ENCODE measurements around the gene RCL1.
"Not testable (repeated sequence)": the region's sequence is repeated elsewhere in the genome, so short reads cannot be mapped to it uniquely, and the experiment has no call there.

Gene RCL1

GRCh38 chr9:4784403-4784802, 8.3 kb upstream of the RCL1 start:
- DNase-seq, result no peak

DNA sequence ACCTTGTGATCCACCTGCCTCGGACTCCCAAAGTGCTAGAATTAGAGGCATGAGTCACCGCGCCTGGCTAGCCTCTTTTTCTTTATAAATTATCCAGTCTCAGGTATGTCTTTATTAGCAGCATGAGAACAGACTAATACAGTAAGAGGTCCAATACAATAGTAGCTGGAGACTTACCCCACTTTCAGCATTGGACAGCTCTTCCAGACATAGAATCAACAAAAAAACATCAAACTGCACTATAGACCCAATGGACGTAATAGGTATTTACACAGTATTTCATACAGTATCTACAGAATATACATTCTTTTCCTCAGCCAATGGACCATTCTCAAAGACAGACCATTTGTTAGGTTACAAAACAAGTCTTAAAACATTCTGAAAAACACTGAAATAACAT, 6.1 kb upstream of the RCL1 start:
- DNase-seq, result no peak

- no peak for DNase-seq
These were observed 4.9 kb upstream of the RCL1 start for GRCh38 chr9:4787876-4788275.

GRCh38 chr9:4788703-4789102, 4.0 kb upstream of the RCL1 start:
- DNase-seq, result no peak

DNA sequence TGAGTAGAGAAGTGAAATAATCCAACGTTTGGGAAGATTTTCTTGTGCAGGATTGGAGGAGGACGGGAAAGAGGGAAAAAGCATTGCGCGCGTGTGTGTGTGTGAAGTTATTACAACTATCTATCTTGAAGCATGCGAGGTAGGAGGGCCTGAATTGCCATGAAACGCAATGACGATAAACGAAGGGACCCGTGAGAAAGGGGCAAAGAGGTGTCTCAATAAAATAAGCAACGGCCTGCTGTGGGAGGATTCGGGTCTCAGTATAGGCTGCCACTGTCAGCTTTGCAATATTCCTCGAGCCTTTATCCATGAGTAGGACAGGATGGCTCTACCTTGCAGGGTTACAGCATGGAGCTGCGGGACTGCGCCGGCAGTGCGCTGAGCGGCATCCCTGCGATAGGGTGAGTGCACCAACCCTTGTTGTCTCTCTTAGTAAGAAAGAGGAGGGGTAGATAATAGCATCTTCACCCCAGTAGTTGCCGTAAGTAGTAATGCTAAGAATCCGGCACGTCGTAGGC, 631 bp upstream of the RCL1 start:
- DNase-seq, result peak; percentile 59

- DNase-seq, result no peak
These were observed 983 bp downstream of the RCL1 start for GRCh38 chr9:4793459-4794395.

DNA sequence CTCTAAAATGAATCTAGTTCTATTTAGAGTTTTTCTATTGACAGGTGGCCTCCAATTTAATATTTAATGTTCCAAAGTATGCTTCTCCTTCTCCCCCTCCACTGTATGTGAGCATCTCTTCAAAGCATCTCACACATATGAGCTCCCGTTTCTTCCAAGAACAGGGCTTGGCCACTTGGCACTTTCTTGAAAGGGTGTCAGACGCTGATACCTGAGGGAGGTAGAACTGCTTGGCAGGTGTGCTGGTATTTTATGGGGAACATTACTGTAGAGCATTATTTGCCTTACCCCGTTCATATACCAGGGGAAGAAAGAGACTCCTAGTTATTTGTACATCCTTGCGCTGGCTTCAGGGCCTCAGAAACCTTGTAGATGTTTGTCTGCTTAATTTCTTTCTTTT, 1.9 kb downstream of the RCL1 start:
- DNase-seq, result no peak

- DNase-seq, result not testable (repeated sequence)
These were observed 2.4 kb downstream of the RCL1 start for GRCh38 chr9:4795108-4795507.

DNA sequence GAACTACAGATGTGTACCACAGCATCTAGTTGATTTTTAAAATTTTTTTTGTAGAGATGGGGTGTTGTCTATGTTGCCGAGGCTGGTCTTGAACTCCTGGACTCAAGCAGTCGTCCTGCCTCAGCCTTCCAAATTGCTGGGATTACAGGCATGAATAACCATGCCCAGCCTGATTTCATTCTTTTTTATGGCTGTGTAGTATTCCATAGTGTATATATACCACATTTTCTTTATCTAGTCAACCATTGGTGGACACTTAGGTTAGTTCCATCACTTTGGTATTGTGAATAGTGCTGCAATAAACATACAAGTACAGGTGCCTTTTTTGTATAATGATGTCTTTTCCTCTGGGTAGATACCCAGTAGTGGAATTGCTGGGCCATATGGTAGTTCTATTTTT, 3.8 kb downstream of the RCL1 start:
- DNase-seq, result no peak

DNA sequence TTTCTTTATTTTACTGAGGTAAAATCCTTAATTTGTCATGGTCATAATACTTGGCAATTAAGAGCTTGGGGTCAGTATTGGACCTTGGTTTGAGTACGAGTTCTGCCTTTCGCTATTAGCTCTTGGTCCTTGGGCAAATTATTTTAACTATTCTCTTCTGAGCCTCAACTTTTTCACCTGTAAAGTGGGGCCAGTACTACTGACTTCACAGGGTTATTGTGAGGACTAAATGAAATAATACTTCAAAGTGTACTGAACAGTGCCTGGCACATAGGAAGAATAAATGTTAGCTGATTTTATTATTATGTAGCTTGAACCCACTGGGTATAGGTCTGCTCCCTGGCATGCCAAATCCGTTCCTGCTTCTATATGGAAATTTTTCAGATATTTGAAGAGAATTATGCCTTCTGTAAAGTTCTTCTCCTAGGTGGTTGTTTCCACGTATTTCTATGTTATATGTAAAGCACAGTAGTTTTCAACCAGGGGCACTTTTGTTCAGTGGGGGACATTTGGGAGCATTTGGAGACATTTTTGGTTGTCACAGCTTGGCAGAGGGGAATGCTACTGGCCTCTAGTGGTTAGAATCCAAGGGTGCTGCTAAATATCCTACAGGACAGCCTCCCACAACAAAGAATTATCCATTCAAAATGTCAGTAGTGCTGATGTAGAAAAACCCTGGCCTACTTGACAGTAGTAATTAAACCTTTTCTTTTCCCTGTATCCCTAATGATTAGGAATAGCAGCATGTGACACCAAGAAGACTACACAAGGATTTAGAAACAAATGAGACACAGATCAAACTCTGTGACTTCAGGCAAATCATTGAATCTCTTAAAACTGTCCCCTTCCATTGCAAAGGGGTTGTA, 4.5 kb downstream of the RCL1 start:
- peak; percentile 79 for DNase-seq

GRCh38 chr9:4797854-4798150, 5.1 kb downstream of the RCL1 start:
- peak; percentile 53 for DNase-seq

DNA sequence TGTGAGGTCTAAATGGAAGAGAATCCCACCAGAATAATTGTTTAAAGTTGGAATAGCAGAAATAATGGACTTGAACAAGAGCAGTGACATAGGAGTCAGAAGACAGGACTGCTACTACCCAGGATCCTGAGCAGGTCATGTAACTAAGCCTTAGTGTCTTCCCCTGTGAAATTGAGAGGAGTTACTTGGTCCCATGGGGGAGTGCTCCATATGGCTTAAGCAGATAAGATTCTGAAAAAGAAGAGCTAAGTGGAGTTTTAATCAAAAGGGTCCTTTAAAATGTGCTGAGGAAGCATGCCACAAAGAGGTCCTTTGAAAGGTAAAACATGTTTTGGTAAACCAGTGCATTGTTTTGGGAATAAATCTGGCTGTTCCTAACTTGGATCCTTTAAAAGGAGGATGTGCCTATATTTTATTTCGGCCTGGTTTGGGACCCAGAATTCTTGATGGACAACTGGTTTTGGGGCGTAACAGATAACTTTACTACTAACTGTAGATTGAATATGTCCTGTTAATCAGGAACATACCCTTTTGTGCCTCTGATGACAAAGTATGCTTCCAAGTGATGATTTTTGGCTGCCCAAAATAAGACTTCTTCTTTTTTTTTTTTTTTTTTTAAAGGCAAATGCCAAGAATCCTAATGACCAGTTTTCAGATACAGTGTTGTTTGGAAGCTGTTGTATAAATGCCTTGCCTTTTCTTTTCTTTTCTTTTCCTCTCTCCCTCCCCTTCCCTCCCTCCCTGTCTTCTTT, 5.7 kb downstream of the RCL1 start:
- DNase-seq, result peak; percentile 93

GRCh38 chr9:4799033-4799430, 6.3 kb downstream of the RCL1 start:
- DNase-seq, result no peak

GRCh38 chr9:4799775-4800174, 7.0 kb downstream of the RCL1 start:
- peak; percentile 94 for DNase-seq

DNA sequence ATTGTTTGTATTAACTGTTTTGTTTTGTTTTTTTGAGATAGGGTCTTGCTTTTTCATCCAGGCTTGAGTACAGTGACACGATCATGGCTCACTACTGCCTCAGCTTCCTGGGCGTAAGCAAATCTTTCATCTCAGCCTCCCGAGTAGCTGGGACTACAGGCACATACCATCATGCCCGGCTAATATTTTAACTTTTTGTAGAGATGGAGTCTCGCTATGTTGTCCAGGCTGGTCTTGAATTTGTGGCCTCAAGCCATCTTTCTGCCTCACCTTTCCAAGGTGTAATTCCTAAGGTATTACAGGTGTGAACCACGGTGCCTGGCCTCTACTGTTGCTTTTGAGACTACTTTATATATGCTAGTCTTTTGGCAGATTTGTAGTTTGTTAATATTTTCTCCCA, 8.4 kb downstream of the RCL1 start:
- no peak for DNase-seq

DNA sequence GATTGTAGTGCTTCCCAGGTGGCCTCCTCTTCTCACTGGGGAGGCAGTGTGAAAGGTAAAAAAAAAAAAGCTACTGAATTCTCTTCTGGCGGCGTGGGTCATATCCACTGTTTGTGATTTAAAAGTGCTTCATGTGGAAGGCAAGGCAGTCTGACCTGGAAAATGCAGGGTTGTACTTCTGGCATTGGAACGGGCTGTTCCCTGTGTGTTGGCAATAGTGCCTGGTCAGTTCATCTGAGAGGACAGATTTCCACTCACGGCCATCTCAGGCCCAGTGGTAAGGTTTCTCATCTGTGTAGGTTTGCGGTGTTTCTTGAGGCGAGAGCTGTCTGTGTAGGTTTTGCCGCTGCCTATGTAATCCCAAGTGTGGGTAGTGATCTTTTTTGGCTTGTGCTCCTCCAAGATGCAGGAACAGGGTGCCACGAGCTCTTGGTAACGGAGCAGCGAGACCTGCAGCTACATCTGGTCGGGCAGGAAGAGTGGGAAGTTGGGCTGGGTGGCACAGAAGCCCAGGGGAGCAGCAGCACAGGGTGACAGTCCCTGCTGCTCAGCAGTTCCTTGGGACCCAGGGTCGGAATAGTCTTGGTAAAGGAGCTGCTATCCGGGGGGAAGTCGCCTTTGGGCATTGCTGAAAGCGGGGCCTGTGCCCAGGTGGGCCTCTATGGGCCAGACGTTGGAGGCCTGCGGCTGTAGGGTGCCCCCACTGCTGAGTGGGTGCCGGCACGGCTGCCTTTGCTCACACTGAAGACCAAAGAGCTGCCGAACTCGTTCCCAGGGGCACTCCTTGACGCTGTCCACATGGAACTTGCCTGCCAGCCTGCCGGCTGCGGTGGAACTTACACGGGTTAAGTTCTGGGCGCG, 11.2 kb downstream of the RCL1 start:
- DNase-seq, result no peak

- no peak for DNase-seq
These were observed 11.8 kb downstream of the RCL1 start for GRCh38 chr9:4804531-4805016.

GRCh38 chr9:4805191-4805918, 12.6 kb downstream of the RCL1 start:
- DNase-seq, result no peak

- DNase-seq, result no peak
These were observed 17.8 kb downstream of the RCL1 start for GRCh38 chr9:4810565-4810964.

- DNase-seq, result no peak
These were observed 19.1 kb downstream of the RCL1 start for GRCh38 chr9:4811824-4812223.

DNA sequence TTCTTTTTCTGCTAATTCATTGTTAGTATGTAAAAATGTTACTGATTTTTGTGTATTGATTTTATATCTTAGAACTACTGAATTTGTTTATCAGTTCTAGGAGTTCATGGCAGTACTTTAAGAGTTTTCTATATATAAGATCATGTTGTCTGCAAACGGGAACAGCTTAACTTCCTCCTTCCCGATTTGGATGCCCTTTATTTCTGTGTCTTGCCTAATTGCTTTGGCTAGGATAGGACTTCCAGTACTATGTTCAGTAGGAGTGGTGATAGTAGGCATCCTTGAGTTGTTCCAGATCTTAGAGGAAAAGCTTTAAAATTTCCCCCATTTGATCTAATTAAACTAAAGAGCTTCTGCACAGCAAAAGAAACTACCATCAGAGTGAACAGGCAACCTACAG, 20.1 kb downstream of the RCL1 start:
- no peak for DNase-seq
